Measurements from ENCODE around the gene BMAL1. TPM values are rescaled to one million over a fixed set of nuclear protein-coding genes. Genes with fewer than 3 reads are reported as not detected.

The BMAL1 gene
- total and polyA plus RNA-seq, 7 donors = 10.8 to 41.5 (median 27.7) TPM

- Histone ChIP-seq H3K4me1 (peaks cover 0 to 6% (median 2%) of the 10 kb centered on the region in 4 donors), H3K27ac (no peak overlapping the region), H3K4me3 (no peak overlapping the region), H3K36me3 (no peaks in the 10 kb centered on the region), H3K9me3 (peaks cover 0 to 4% (median 0%) of the 10 kb centered on the region in 4 donors), H3K27me3 (no peaks in the 10 kb centered on the region)
- intact Hi-C loops (cut with DNase I) = no loop called here
- DNase-seq = no peak
- 82 to 89% methylated on average over 1 of the region's 1 CpG for WGBS, 2 donors
- no peak for TF ChIP-seq POLR2AphosphoS5 (IDR thresholded peaks at IDR 0.05)
- TF ChIP-seq POLR2A (IDR thresholded peaks at IDR 0.05) = no peak
- no peak for TF ChIP-seq CTCF (IDR thresholded peaks at IDR 0.05)
- TF ChIP-seq EP300 (IDR thresholded peaks at IDR 0.05) = no peak
Observed at GRCh38 chr11:13233173-13233745, 44.3 kb upstream of the BMAL1 start.

GRCh38 chr11:13235895-13236294 lies 41.7 kb upstream of the BMAL1 start:
- 88 to 91% methylated on average over 3 of the region's 3 CpGs for WGBS, 2 donors
- TF ChIP-seq EP300 (IDR thresholded peaks at IDR 0.05) (no peak), CTCF (IDR thresholded peaks at IDR 0.05) (no peak), POLR2A (IDR thresholded peaks at IDR 0.05) (no peak), POLR2AphosphoS5 (IDR thresholded peaks at IDR 0.05) (no peak)
- Histone ChIP-seq H3K4me3 (no peak overlapping the region), H3K36me3 (no peaks in the 10 kb centered on the region), H3K4me1 (no peaks in the 10 kb centered on the region), H3K27ac (no peak overlapping the region), H3K27me3 (no peaks in the 10 kb centered on the region), H3K9me3 (peaks cover 0 to 4% (median 0%) of the 10 kb centered on the region in 4 donors)
- no peak for DNase-seq
- intact Hi-C loops (cut with DNase I) = no loop called here

- WGBS, 2 donors = 71 to 75% methylated on average over 2 of the region's 2 CpGs
- intact Hi-C loops (cut with DNase I) = no loop called here
- TF ChIP-seq POLR2AphosphoS5 (IDR thresholded peaks at IDR 0.05) (no peak), CTCF (IDR thresholded peaks at IDR 0.05) (no peak), EP300 (IDR thresholded peaks at IDR 0.05) (no peak), POLR2A (IDR thresholded peaks at IDR 0.05) (no peak)
- DNase-seq = no peak
- peaks cover 0 to 4% (median 0%) of the 10 kb centered on the region in 4 donors for H3K9me3 ChIP-seq
- H3K4me3 ChIP-seq = no peak overlapping the region
- H3K27ac ChIP-seq = no peak overlapping the region
- H3K4me1 ChIP-seq = no peaks in the 10 kb centered on the region
- H3K36me3 ChIP-seq = no peaks in the 10 kb centered on the region
- no peaks in the 10 kb centered on the region for H3K27me3 ChIP-seq
Observed at GRCh38 chr11:13236626-13237025, 41.0 kb upstream of the BMAL1 start.

GRCh38 chr11:13237761-13238160 lies 39.8 kb upstream of the BMAL1 start:
- 90 to 91% methylated on average over 7 of the region's 7 CpGs for WGBS, 2 donors
- TF ChIP-seq EP300 (IDR thresholded peaks at IDR 0.05) (no peak), POLR2A (IDR thresholded peaks at IDR 0.05) (no peak), CTCF (IDR thresholded peaks at IDR 0.05) (no peak), POLR2AphosphoS5 (IDR thresholded peaks at IDR 0.05) (no peak)
- DNase-seq = no peak
- Histone ChIP-seq H3K9me3 (peaks cover 0 to 4% (median 0%) of the 10 kb centered on the region in 4 donors), H3K27me3 (no peaks in the 10 kb centered on the region), H3K4me1 (no peaks in the 10 kb centered on the region), H3K4me3 (no peak overlapping the region), H3K36me3 (no peaks in the 10 kb centered on the region), H3K27ac (no peak overlapping the region)
- intact Hi-C loops (cut with DNase I) = no loop called here

All from sigmoid colon (tissue), 7 donors.